GM12878 (cell line): Measurements from ENCODE around the gene CBR3. TPM values are rescaled to one million over a fixed set of nuclear protein-coding genes. Genes with fewer than 3 reads are reported as not detected.

Source experiments
- ATAC-seq: fragments of 200-7000 bp; cut with Tn5 transposase; 3 replicates; pipeline ENCODE4 v1.9.1; 2020; ENCODE audit warnings: mild to moderate bottlenecking, moderate library complexity
- BruUV-seq: library from RNA; stranded (reverse); fragments of 400-500 nt; replicated peaks from 2 replicates; lab custom pipeline; 2021; lab: Mats Ljungman, UMichigan
- CTCF ChIA-PET: fragments of 300-600 bp; sonication (Branson Sonifier 250); formaldehyde crosslinking; extraction: SDS; loops from one replicate; lab custom pipeline; 2021; ENCODE audit warnings: inconsistent platforms; lab: Yijun Ruan, JAX
- POLR2A ChIA-PET: fragments of 350-600 bp; formaldehyde crosslinking; extraction: SDS; loops from one replicate; lab custom pipeline; 2021; ENCODE audit warnings: inconsistent platforms; lab: Charles Lee
- RAD21 ChIA-PET: fragments of 300-600 bp; sonication (Branson Sonifier 250); formaldehyde crosslinking; loops from one replicate; lab custom pipeline; 2023; ENCODE audit warnings: antibody characterized with exemption; ENCODE audit not compliant: unreplicated experiment; lab: Charles Lee
- SMC1A ChIA-PET: fragments of 300-600 bp; sonication (Branson Sonifier 250); formaldehyde crosslinking; loops from one replicate; lab custom pipeline; 2023; ENCODE audit not compliant: unreplicated experiment, uncharacterized antibody; lab: Charles Lee
- DNase-seq: peaks from one replicate; pipeline ENCODE4 v3.0.0-alpha.2; 2011; ENCODE audit warnings: low read depth, low spot score
- FAIRE-seq: peaks from 3 replicates; lab custom pipeline; 2011; peaks lifted over from hg19 to GRCh38; lab: Jason Lieb, UNC
- H2AFZ ChIP-seq: 2 replicates; pipeline ENCODE4 v1.6.0; 2011; ENCODE audit warnings: low read depth, low read length, control low read depth; ENCODE audit not compliant: control insufficient read depth
- H3K27ac ChIP-seq: 2 replicates; pipeline ENCODE4 v1.5.1; 2011; ENCODE audit warnings: control low read depth; ENCODE audit not compliant: control insufficient read depth, insufficient read depth
- H3K27me3 ChIP-seq, 2 experiments: replicated peaks in 1 of 2; 2 replicates each; pipeline versions ENCODE4 v1.6.0 to v1.6.1; 2011; ENCODE audit warnings: low read length in 1 of 2; ENCODE audit not compliant: control insufficient read depth in 2 of 2, insufficient read depth in 2 of 2
- H3K36me3 ChIP-seq, 2 experiments: 2 replicates each; pipeline ENCODE4 v1.5.1; 2011; ENCODE audit warnings: low read length in 1 of 2; ENCODE audit not compliant: control insufficient read depth in 2 of 2, insufficient read depth in 2 of 2
- H3K4me1 ChIP-seq: 2 replicates; pipeline ENCODE4 v1.6.1; 2011; ENCODE audit warnings: mild to moderate bottlenecking, low read length, moderate library complexity, mixed read lengths; ENCODE audit not compliant: control insufficient read depth, insufficient read depth
- H3K4me2 ChIP-seq: 2 replicates; pipeline ENCODE4 v1.6.0; 2011; ENCODE audit warnings: control low read depth; ENCODE audit not compliant: control insufficient read depth, insufficient read depth
- H3K4me3 ChIP-seq: fragments of 200-600 bp; sonication (generic); 2 replicates; pipeline ENCODE4 v1.5.1; 2016
- H3K79me2 ChIP-seq: 2 replicates; pipeline ENCODE4 v1.6.0; 2011; ENCODE audit warnings: low read length; ENCODE audit not compliant: control insufficient read depth, insufficient read depth
- H3K9ac ChIP-seq: 2 replicates; pipeline ENCODE4 v1.8.0; 2011; ENCODE audit warnings: low read length, control low read depth, mixed read lengths; ENCODE audit not compliant: control insufficient read depth, insufficient read depth
- H3K9me3 ChIP-seq: replicated peaks from 3 replicates; pipeline ENCODE4 v1.5.1; 2011; ENCODE audit warnings: mild to moderate bottlenecking, low read length; ENCODE audit not compliant: control insufficient read depth, insufficient read depth
- H4K20me1 ChIP-seq: 2 replicates; pipeline ENCODE4 v1.6.0; 2011; ENCODE audit not compliant: control insufficient read depth, insufficient read depth
- BHLHE40 ChIP-seq, 2 experiments: fragments of 450-650 bp in 1 of 2; IDR thresholded peaks; 2 replicates each; pipeline ENCODE4 v1.6.1; 2011 to 2017; ENCODE audit warnings: low read depth in 2 of 2, borderline replicate concordance in 1 of 2, improper control_type of control experiment in 1 of 2, low read length in 1 of 2, mild to moderate bottlenecking in 1 of 2
- CBFB ChIP-seq: IDR thresholded peaks from 2 replicates; pipeline ENCODE4 v1.6.1; 2016; ENCODE audit warnings: antibody characterized with exemption, low read depth
- GABPA ChIP-seq: IDR thresholded peaks from 2 replicates; pipeline ENCODE4 v1.6.1; 2014; ENCODE audit warnings: antibody characterized with exemption, low read depth, mild to moderate bottlenecking, inconsistent platforms
- PML ChIP-seq: IDR thresholded peaks from 2 replicates; pipeline ENCODE4 v1.6.1; 2012; ENCODE audit warnings: low read length, inconsistent platforms
- WRNIP1 ChIP-seq: IDR thresholded peaks from 2 replicates; pipeline ENCODE4 v1.6.1; 2011; ENCODE audit warnings: low read depth, low read length, improper control_type of control experiment, borderline replicate concordance
- ZNF274 ChIP-seq: IDR thresholded peaks from one replicate; pipeline ENCODE4 v1.8.0; 2011; ENCODE audit not compliant: insufficient read length, insufficient read depth
- ZNF384 ChIP-seq: IDR thresholded peaks from 2 replicates; pipeline ENCODE4 v1.6.1; 2012; ENCODE audit warnings: low read depth, mild to moderate bottlenecking, low read length, improper control_type of control experiment, borderline replicate concordance
- ZZZ3 ChIP-seq: IDR thresholded peaks from 2 replicates; pipeline ENCODE4 v1.6.1; 2011; ENCODE audit warnings: low read depth; ENCODE audit not compliant: control insufficient read depth, insufficient read length
- WGBS: methylation state at CpG from one replicate; pipeline ENCODE4 v1.1.6; 2016; ENCODE audit warnings: low lambda C conversion rate; ENCODE audit not compliant: insufficient replicate concordance, insufficient coverage; ENCODE audit errors: missing lambda C conversion rate; 5-methylcytosine and 5-hydroxymethylcytosine counted together
- in situ Hi-C: fragments of 300-500 bp; cut with MboI; formaldehyde crosslinking; loops from 9 replicates; pipeline ENCODE4 v1.14.3; 2018; ENCODE audit warnings: mixed read lengths
- intact Hi-C: fragments of 100-400 bp; cut with micrococcal nuclease; formaldehyde crosslinking; loops from one replicate; pipeline ENCODE4 v1.14.2; 2022; ENCODE audit not compliant: unreplicated experiment
- polyA plus RNA-seq, 11 experiments: library from polyadenylated mRNA; depleted of rRNA in 4 of 11; unstranded in 6 of 11; stranded (reverse) in 5 of 11; fragments of >200 nt; fragmentation: Nextera tagmentation in 4 of 11; fragmentation: Illumina TruSeq in 1 of 11; extraction: Ambion mirVana in 4 of 11; extraction: Trizol in 1 of 11; gene quantifications; 1 replicate in 1 of 11; 2 replicates in 10 of 11; pipeline versions ENCODE4 v1.2.1 to v1.2.3, GENCODE V29; 2011 to 2016; ENCODE audit warnings: inconsistent platforms in 2 of 11, missing spikeins in 2 of 11, low read depth in 1 of 11
- total RNA-seq, 4 experiments: library from RNA; depleted of rRNA in 3 of 4; stranded (reverse); fragments of >200 nt in 3 of 4; fragmentation: Illumina TruSeq in 1 of 4; extraction: Trizol in 1 of 4; gene quantifications; 2 replicates each; pipeline versions ENCODE4 v1.2.1 to v1.2.3, GENCODE V29; 2013 to 2021
- TF ChIP-seq, protein P1 (sequence below): fragments of 450-650 bp; IDR thresholded peaks from 2 replicates; pipeline ENCODE4 v1.6.1; 2017; ENCODE audit warnings: borderline replicate concordance
- TF ChIP-seq, protein P2 (sequence below): fragments of 450-650 bp; formaldehyde crosslinking; IDR thresholded peaks from 2 replicates; pipeline ENCODE4 v1.4.0; 2022; ENCODE audit warnings: mild to moderate bottlenecking, moderate library complexity
- TF ChIP-seq, protein P3 (sequence below): IDR thresholded peaks from 2 replicates; pipeline ENCODE4 v1.6.1; 2012; ENCODE audit warnings: low read depth, low read length, improper control_type of control experiment

The CBR3 gene
- total and polyA plus RNA-seq, 10 of the 15 experiments (the other 5 are each of a cell fraction or from before 2014, with no cell fraction given) = 0.48 to 17.2 (median 11.2) TPM

DNA sequence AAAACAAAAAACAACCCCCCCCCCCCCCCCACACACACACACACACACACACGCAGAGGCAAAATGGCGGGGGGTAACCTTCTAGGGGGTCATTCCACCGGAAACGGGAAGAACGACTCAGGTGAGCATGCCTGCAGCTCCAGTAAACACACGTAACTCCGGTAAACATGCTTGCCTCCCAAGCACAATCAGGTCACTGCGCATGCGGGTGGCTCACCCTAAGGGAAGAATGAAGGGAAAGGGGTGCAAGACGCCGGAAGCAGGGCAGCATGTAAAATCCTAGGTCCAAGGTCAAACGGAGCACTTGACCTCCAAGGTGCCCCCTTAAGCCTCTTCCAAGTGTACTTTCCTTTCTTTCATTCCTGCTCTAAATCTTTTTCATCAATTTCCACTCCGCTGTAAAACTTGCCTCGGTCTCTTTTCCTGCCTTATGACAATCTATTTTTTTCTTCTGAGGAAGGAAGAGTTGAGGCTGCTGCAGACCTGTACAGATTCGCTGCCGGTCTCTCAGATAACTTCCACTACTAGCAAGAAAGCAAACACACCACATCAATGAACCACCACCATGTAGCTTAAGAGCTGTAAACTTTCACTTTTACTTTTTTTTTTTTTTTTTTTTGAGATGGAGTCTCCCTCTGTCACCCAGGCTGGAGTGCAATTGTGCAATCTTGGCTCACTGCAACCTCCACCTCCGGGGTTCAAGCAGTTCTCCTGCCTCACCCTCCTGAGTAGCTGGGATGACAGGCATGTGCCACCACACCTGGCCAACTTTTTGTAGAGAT, 21.0 kb upstream of the CBR3 start (continued):
- TF ChIP-seq ZNF384 (peak; percentile 42; the same call in 1 of the 2 replicates), CBFB (no peak), GABPA (0 out of 2 replicates have a peak, but pooled peaks have one; percentile 16)
- TF ChIP-seq, protein P1, sequence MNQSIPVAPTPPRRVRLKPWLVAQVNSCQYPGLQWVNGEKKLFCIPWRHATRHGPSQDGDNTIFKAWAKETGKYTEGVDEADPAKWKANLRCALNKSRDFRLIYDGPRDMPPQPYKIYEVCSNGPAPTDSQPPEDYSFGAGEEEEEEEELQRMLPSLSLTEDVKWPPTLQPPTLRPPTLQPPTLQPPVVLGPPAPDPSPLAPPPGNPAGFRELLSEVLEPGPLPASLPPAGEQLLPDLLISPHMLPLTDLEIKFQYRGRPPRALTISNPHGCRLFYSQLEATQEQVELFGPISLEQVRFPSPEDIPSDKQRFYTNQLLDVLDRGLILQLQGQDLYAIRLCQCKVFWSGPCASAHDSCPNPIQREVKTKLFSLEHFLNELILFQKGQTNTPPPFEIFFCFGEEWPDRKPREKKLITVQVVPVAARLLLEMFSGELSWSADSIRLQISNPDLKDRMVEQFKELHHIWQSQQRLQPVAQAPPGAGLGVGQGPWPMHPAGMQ = no peak

DNA sequence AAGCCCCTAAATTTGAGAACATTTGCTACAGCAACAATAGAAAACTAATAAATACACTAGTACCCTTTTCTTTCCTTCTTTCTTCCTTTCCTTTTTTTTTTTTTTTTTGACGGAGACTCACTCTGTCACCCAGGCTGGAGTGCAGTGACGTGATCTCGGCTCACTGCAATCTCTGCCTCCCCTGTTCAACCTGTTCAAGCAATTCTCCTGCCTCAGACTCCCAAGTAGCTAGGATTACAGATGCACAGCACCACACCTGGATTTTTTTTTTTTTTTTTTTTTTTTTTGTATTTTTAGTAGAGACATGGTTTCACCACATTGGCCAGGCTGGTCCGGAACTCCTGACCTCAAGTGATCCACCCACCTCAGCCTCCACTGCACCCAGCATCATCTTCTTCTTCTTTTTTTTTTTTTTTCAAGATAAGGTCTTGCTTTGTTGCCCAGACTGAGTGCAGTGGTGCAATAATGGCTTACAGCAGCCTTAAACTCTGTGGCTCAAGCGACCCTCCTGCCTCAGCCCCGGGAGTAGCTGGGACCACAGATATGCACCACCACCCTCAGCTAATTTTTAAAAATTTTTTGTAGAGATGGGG, 19.6 kb upstream of the CBR3 start:
- Histone ChIP-seq H2AFZ (no peak overlapping the region), H3K4me3 (no peak overlapping the region), H3K27ac (no peak overlapping the region), H3K9ac (no peak overlapping the region), H3K9me3 (no peaks in the 10 kb centered on the region), H3K36me3 (no peaks in the 10 kb centered on the region), H3K4me2 (no peak overlapping the region), H4K20me1 (no peaks in the 10 kb centered on the region), H3K79me2 (no peaks in the 10 kb centered on the region), H3K27me3 (no peaks in the 10 kb centered on the region), H3K4me1 (peaks cover 7% of the 10 kb centered on the region)
- TF ChIP-seq, protein P2, sequence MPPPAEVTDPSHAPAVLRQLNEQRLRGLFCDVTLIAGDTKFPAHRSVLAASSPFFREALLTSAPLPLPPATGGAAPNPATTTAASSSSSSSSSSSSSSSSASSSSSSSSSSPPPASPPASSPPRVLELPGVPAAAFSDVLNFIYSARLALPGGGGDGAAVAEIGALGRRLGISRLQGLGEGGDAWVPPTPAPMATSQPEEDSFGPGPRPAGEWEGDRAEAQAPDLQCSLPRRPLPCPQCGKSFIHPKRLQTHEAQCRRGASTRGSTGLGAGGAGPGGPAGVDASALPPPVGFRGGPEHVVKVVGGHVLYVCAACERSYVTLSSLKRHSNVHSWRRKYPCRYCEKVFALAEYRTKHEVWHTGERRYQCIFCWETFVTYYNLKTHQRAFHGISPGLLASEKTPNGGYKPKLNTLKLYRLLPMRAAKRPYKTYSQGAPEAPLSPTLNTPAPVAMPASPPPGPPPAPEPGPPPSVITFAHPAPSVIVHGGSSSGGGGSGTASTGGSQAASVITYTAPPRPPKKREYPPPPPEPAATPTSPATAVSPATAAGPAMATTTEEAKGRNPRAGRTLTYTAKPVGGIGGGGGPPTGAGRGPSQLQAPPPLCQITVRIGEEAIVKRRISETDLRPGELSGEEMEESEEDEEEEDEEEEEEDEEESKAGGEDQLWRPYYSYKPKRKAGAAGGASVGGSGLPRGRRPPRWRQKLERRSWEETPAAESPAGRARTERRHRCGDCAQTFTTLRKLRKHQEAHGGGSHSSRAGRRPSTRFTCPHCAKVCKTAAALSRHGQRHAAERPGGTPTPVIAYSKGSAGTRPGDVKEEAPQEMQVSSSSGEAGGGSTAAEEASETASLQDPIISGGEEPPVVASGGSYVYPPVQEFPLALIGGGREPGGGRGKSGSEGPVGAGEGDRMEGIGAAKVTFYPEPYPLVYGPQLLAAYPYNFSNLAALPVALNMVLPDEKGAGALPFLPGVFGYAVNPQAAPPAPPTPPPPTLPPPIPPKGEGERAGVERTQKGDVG = no peak
- TF ChIP-seq WRNIP1 (no peak), PML (no peak), GABPA (no peak), ZZZ3 (no peak), BHLHE40 (IDR thresholded peaks at IDR 0.05; ENCODE audit: borderline replicate concordance in 1 of 2, low read depth in 2 of 2, low read length in 1 of 2) (no peak), ZNF384 (no peak), ZNF274 (no peak)
- TF ChIP-seq, protein P3, sequence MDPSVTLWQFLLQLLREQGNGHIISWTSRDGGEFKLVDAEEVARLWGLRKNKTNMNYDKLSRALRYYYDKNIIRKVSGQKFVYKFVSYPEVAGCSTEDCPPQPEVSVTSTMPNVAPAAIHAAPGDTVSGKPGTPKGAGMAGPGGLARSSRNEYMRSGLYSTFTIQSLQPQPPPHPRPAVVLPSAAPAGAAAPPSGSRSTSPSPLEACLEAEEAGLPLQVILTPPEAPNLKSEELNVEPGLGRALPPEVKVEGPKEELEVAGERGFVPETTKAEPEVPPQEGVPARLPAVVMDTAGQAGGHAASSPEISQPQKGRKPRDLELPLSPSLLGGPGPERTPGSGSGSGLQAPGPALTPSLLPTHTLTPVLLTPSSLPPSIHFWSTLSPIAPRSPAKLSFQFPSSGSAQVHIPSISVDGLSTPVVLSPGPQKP = no peak
- intact Hi-C loops = loop anchor here (10.0 kb wide), 1 partner anchor 170 kb away; no protein-coding TSS in a partner anchor
- 58% methylated on average over 4 of the region's 6 CpGs for WGBS
- BruUV-seq = no TSS peak
- SMC1A ChIA-PET = interaction anchor here (1.2 kb wide), 1 partner anchor 222 kb away, joined by 3 read pairs; no protein-coding TSS in a partner anchor
- CTCF ChIA-PET = interaction anchor here (1.2 to 2.1 kb wide), 5 partner anchors 8 to 1370 kb away, joined by 4 to 6 read pairs (median 4); no protein-coding TSS in a partner anchor
- FAIRE-seq (no peak), ATAC-seq (no peak), DNase-seq (no peak)
- in situ Hi-C loops = no loop called here
- POLR2A ChIA-PET = no interaction called here
- RAD21 ChIA-PET = interaction anchor here (1.0 kb wide), 1 partner anchor 195 kb away, joined by 3 read pairs; no protein-coding TSS in a partner anchor
